Stimulated activated CD4-positive, alpha-beta T cell treated with anti-CD3 and anti-CD28 coated beads, Interleukin-1b, Interleukin-23, amount 100 ng/mL, for 4 hours (primary cell): ENCODE data around the gene SFMBT1.

Experiments
- DNase-seq, 2 donors: peaks; one replicate each; pipeline ENCODE4 v3.0.0-alpha.2; 2020; ENCODE audit warnings: low read depth in 2 of 2

SFMBT1 gene

DNA sequence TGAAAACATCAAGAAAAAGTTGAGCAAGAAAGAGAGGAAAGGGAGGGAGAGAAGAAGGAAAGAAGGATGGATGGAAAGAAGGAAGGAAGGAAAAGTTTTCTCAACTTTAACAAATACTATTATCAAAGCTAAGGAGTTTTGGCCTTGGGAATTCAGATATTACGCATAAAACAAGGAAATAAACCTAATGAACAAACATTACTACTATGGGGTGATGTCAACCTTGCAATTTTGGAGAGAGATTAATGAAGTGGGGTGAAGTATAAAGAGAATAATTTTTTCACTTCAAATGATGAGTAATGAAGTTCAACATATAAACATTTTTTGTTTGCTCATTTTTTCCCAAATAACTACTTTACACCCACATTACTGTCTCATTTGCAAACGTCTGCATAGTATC is 55.2 kb downstream of the SFMBT1 start:
- no peak for DNase-seq

DNA sequence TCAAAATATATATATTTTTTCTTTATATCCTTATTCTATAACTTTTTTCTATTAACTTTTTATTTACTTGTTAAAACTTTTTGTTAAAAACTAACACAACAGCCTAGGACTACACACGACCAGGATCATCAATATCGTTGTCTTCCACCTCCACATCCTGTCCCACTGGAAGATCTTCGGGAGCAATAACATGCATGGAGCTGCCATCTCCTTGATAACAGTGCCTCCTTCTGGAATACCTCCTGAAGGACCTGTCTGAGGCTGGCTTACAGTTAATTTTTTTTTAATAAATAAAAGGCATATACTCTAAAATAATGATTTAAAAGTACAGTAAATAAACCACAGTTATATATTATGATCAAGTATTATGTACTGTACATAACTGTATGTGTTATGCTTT is 58.9 kb downstream of the SFMBT1 start:
- no peak for DNase-seq

DNA sequence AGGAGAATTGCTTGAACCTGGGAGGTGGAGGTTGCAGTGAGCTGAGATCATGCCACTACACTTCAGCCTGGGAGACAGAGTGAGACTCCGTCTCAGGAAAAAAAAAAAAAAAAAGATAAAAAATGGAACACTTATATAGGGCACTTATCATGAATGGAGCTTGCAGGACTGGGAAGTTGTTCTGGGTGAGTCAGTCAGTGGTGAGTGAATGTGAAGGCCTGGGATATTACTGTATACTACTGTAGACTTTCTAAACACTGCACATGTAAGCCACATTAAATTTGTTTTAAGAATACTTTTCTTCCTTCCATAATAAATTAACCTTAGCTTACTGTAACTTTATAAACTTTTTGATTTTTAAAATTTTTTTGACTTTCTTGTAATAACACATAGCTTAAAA is 59.8 kb downstream of the SFMBT1 start:
- no peak for DNase-seq

DNA sequence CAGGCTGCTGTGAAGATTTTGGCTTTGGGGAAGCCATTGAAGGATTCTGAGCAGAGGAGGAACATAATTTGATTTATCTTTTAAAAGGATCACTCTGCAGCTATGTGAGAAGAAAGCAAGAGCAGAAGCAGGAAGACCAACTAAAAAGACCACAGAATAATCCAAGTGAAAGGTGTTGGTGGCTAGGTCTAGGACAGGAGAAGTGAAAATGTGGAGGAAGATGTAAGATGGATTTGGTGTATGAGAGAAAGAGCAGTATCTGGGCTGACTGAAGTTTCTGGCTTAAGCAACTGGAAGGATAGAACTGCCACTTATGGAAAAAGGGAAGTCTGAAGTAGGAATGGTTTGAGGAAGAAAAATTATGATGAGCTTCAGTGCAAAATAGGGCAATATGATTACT is 62.0 kb downstream of the SFMBT1 start:
- DNase-seq = no peak

DNA sequence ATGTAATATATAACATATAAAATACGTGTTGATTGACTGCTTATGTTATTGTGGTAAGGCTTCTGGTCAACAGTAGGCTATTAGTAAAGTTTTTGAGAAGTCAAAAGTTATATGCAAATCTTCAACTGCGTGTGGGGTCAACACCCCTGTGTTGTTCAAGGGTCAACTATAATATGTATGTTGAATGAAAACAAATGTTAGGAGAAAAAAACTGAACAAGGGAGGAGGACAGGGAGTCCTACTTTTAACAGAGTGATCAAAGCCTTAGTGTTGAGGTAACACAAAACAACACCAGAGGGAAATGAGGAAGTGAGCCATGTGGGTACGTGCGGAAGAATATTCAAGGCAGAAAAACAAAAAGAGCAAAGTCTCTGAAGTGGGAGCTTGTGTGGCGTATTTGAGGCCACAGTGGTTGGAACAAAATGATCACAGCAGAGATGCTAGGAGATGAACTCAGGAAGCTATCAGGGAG is 62.5 kb downstream of the SFMBT1 start:
- DNase-seq = peak in 1 of 2 donors; percentile 39

DNA sequence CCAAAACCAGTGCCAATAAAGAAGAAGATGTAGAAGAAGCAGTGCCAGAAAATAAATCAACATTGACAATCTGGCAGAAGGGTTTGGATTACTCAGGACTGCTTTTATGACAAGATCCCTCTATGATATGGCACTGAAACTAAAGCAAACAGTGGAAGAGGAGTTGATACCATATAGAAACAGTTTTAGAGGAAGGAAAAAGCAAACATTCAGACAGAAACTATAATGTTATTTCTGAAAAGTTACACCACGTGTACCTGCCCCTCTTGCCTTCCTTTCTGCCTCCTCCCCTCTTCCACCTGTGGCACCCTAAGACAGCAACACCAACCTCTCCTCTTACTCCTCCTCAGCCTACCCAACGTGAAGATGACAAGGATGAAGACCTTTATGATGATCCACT is 63.0 kb downstream of the SFMBT1 start:
- DNase-seq = no peak

DNA sequence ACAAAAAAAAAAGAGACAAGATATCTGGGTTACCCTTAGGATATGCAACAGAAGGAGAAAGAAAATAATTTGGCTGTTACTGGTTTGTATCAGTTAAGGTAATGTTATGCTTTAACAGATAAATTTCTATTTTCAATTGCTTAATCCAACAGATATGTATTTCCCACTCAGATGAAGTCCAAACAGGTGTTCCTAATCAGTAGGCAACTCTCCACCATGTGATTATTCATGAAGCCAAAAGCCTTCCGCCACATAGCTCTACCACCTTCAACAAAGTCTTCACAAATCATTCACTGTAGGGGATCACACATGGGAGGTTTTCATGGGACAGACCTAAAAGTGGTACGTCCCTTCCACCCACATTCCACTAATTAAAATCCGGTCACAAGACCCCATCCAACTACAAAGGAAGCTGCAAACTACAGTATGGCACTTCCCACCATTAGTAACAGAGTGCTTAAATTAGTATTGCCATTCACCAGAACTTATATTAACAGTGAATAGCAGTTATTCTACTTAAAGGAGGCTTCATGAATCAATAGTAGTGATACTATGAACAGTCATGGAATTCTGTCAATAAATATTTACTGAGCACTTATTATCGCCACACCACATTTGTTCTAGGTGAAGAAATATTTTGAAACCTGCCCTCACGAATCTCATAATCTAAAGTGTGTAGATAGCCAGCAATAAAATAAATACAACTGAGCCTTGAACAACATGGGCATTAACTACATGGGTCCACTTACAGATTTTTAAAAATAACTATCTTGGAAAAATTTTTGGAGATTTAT is 66.5 kb downstream of the SFMBT1 start:
- DNase-seq = no peak

DNA sequence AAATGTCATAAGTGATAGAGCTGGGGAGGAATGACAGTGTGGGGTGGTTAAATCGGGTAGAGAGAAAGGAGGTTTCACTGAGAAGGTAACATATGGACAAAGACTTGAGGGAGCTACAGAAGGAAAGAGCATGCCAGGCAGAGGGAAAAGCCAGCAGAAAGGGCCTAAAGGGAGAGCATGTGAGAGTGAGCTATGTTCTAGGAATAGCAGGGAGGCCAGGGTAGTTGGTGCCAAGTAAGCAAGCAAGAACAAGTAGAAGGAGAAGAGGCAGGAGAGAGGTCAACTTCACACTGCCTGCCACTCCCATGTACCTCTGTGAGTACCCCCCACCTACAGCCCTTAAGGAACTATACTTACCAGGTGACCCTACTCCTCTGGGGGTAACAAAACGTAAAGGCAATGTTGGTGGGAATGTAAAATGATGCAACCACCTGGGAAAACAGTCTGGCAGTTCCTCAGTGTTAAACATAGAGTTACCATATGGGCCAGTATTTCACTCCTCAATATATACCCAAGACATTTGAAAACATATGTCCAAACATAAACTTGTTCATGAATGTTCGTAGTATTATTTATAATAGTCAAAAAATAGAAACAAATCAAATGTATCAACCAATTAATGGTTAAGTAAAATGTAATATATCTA is 67.6 kb downstream of the SFMBT1 start:
- DNase-seq = no peak

DNA sequence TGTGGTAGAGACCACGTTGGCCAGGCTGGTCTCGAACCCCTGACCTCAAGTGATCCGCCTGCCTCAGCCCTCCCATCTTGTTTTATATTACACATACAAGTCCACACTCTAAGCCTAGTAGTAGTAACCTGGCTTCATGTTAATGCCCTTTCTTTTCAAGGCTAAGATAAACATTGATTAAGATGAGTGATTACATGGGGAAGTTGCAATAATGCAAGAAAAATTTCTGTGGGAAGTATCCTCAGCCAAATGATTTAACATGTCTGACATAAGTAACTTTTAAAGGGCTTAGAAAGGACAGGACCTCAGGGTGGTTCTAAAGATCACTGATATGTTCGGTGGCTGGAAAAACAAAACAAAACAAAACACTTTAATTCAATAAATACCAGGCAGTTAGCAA is 72.1 kb downstream of the SFMBT1 start:
- DNase-seq = no peak

DNA sequence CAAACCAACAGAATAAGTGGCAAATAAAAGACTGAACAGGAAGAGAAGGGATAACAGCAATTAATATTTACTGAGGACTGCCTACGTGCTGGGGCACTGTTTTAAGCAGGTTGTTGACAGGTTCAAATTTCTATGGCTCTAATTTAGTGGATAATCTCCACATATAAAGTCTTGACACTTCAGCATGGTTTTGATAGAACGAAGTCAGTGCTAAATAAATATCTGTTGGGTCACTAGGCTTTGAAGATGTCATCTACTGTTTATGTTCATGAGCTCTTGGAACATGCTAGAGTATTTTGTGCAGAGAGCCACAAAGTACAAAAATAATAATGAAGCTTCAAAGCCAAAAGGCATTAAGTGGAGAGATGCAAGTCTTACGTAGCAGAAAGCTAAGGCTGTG is 74.0 kb downstream of the SFMBT1 start:
- no peak for DNase-seq

DNA sequence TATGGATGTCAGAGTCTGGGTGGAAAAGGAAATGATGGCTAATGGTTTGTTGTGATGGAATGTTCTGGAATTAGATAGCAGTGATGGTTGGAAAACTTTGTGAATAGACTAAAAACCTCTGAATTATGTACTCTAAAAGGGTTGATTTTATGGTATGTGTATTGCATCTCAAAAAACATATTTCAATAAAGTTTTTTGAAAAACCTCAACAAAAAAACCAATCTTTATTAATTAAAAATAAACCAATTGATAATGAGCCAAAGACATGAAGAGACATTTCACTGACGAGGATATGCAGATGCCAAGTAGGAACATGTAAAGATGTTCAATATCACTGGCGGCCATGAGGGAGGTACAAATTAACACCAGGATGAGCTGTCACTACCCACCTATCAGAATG is 78.5 kb downstream of the SFMBT1 start:
- DNase-seq = no peak

DNA sequence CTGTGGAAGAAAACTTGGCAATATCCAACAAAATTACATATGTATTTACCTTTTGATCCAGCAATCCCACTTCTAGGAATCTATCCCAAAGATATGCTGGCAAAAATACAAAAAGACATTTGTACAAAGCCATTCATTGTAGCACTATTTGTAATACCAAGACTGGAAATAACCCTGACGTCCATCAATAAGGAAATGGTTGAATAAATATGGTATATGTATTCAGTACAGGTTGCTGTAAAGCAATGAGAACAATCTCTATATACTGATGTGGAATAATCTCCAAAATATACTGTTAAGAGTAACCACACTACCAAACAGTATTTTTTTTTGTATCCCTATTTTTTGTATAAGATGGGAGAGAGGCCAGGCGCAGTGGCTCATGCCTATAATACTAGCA is 83.7 kb downstream of the SFMBT1 start:
- DNase-seq = no peak

DNA sequence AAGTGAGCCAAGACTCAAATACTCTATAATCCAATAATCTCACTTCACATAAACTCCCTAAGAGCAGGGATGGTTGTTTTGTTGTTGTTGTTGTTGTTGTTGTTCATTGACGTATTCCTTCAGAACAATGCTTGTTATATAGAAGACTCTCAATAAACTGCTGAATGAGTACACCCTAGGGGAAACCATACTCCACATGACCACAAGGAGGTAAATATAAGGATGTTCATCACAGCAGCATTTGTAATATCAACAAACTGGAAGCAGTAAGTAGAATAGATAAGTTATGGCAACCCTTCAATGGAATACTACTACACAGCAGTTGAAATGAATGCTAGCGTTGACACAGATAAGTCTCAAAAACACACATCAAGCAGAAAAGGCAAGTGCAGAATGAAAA is 86.1 kb downstream of the SFMBT1 start:
- no peak for DNase-seq

DNA sequence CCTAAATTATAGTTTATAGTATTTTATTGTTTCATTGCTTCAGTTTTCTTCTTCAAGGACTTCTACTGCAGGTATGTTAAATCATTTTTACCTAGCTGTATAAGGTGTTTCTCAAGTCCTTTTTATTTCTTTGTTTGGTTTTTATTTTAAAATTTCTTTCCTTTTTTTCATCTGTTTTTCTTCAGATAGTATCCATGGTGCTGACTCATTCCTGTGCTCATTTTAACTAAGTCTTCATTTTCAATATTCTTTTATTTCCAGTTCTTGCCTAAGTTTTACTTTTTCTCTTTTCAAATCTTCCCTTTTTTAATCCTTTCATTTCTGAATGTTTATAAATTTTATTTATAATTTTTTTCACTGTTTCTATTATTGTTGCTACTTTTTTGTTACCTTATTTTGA is 106.3 kb downstream of the SFMBT1 start:
- DNase-seq = no peak

DNA sequence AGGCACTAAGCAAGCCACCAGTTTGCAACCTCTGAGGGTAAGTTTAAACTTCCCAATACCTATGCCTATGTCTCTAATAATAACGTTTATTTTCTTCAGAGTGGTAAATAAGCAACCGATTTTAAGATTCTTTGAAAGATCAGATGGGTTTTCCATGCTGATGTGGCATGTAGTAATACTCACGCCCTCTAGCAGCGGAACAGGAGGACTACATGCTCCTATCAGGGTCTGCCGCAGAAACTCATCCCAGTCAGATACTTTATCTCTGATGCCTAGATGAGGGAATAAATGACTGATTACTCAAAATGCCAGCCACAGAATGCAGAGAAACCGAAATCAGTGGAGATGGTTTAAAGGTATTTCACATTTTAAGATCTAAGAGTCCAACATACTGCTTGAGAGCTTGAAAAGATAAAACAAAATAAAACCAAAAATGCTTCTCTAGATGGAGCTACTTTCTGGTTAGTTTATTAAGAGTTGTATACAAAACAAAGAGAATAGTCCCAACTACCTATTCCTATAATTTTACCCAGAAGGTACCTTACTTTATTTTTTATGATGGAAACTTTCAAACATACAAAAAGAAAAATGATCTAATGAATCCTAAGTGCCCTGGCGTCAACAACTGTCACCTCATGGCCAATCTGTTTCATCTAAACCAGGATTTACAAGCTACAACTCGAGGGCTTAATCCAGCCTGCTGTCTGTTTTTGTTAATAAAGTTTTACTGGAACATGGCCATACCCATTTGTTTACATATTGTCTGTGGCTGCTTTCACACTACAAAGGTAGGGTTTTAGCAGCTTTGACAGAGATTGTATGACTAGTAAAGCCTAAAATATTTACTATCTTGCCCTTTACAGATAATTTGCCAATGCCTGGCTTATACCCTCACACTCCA is 111.0 kb downstream of the SFMBT1 start:
- DNase-seq = peak; percentile 7 to 38

DNA sequence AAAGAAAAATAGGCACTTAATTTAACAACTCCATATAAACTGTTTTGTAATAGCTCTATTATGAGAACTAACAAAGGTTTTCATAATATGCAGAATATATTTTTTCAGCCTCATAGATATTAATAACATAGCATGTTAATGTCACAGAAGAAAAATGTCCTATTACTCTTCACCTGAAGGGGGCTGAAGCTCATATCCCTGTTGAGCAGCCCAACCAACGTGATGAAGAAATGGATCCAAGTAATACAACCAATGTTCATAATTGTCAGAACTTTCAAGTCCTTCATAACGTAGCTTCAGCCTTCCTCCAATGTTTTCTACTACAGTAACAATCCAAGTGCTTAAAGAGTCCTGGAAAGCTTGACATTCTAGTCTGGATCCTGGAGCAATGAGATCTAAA is 114.0 kb downstream of the SFMBT1 start:
- no peak for DNase-seq

DNA sequence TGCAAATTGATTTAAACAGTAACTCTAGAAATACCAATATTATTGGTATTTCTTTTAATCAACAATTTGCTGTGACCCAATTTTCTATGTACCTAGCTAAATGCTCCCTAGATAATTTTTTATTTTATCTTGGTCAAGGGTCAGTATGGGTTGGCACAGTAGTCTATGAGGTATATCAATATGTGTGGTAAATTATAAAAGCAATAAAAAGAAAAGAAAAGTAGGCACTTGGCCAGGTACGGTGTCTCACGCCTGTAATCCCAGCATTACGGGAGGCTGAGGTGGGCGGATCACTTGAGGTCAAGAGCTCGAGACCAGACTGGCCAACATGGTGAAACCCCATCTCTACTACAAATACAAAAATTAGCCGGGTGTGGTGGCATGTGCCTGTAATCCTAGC is 114.5 kb downstream of the SFMBT1 start:
- DNase-seq = no peak

DNA sequence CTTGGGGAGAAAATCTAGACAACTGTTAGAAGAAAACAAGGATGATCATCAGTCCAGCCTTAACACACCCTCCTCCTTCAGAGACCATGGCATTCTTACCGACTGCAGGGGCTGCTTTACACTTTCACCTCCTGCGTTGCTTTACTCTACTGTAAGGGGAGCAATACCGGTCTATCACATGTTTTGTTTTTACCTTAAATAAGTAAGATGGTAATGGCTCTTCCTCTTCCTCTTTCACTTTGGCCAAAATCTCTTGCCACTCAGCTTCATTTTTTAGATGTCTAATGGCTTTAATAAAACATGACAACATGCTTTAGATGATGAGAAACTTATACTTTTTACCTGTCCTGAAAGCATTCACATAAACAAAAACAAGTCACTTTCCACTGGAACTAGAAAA is 115.1 kb downstream of the SFMBT1 start:
- no peak for DNase-seq

DNA sequence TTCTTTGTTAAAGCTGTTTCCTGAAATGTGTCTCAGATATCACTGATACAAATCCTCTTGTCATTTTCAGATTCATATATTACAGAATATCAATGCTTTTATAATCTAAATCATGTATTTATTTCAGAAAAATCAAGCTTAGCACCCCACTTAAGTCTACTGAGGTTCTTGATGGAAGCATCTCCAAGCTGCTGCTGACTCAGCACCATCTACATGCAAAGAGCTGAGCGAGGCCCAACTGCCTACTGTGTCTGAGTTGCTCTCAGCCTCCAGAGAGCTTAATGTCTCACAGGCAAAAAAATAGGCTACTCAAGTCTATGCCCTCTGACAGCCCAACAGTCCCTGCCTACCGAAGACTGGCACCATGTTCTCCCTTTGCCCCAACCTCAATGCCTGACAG is 119.3 kb downstream of the SFMBT1 start:
- DNase-seq = no peak

DNA sequence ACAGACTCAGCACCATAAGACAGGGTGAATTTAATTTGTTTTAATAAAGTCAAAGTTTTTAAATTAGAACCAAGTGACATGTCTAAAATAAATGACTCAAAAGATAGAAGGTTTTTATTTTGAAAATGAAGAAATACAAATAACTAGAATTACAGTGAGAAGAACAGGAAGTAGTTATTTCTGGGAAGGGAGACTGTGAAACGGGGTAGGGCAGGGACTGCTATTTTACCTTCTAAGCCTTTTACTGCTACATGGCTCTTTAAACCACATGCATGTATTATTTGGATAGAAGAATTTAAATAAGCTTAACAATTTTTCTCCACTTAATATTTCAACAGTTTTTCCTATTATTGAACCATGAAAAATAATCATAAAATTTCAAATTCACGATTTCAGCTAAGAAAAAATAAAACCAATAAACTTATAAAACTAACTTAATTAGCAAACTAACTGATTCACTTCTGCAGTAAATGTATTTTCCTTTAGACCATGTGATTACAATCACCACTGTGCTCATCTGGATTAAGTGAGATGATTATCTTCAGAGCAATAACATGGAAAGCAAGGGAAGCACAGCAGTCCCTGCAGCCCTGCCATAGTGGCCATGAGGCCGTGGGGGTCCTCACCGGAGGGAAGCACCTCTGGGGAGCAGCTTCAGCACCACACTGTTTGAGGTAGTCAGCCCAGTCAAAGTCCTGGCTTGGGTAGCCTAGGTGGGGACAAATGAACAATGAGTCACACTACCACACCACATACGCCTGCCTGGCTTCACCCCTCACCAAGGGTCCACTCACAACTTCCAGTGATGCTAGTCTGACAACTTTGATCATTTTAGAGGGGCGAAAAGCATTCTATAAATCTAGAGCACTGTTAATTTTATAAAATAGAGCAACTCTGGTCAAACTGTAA is 120.2 kb downstream of the SFMBT1 start:
- no peak for DNase-seq

DNA sequence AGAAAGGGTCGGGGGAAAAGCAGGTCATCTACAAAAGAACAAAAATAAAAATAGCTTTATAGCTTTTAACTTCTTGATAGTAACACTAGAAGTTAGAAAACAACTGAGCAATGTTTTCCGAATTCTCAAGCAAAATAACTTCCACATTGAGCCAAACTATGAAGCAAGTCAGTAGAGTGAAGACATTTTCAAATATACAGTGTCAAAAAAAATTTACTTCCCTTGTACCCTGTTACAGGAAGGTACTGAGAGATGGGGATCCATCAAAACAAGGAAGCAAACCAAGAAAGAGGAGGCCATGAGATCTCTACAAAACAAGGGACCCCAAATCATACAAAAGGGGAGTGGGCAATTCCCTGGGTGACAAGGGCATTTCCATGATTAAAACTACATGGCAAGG is 121.9 kb downstream of the SFMBT1 start:
- DNase-seq = no peak
